GM19035 (cell line): ENCODE measurements around the gene SEPTIN10.
"Not testable (repeated sequence)": the region's sequence is repeated elsewhere in the genome, so short reads cannot be mapped to it uniquely, and the experiment has no call there.

ENCODE experiments used
- ATAC-seq: cut with Tn5 transposase; IDR thresholded peaks from one replicate; pipeline ENCODE4 v1.9.1; 2021; ENCODE audit not compliant: unreplicated experiment

SEPTIN10 gene

DNA sequence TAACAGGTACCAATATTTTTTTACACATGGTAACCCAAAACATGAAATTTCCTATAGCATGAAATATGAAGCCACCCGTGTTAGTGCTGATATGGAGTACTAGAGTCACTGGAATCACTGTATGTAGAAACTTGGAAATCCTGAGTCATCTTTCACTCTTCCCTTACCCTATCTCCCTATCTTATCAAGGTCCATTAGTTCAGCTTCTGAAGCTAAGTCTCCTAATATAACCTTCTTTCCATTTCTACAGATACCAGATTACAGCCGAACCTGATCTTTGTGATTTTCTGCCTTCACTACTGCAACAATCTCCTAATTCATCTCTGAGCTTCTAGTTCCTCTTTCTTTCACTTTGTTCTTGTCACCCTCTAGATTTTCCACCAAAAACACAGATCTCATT, 59.0 kb downstream of the SEPTIN10 start:
- ATAC-seq = no peak

DNA sequence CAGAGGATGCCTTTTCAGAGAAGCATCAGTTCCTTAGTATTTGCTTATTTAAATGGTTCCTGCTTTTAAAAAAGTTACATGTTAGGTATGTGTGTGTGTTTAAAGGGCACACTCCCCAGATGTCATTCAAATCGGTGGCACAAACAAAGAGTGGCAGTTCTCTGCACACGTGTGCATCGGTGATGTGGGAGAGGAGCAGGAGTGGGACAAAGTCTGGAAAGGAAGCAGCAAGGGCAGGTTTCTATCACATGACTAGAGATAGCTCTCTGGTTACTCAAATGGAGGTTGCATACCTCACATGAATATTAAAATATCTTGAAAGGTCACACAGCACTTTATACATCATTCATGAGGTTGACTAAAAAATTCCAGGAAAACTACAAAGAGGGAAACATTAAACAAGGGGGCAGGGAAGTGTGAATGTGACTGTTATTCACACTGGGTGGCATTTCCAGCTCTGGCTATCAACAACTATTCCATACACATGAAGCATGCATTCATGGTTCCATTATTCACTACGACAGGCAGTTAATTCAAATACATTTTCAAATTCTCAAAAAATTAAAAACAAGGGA, 64.7 kb downstream of the SEPTIN10 start:
- no peak for ATAC-seq

DNA sequence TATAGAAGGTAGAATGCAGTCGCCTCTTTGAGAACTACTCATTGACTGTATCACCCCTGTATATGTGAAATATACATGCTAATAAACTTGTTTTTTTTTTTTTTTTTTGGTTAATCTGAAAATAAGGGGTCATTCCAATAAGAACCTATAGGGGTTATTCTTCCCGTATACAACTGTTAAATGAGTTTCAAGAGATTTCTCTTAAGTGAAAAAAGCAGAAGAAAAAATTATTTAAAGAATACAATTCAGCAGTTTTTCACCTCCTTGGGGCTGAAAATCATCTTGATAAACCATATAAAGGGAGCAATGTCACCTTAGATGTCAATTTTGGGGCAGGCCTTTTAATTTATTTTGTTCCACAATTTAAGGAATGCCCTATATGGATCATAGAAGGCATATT, 66.5 kb downstream of the SEPTIN10 start:
- no peak for ATAC-seq

DNA sequence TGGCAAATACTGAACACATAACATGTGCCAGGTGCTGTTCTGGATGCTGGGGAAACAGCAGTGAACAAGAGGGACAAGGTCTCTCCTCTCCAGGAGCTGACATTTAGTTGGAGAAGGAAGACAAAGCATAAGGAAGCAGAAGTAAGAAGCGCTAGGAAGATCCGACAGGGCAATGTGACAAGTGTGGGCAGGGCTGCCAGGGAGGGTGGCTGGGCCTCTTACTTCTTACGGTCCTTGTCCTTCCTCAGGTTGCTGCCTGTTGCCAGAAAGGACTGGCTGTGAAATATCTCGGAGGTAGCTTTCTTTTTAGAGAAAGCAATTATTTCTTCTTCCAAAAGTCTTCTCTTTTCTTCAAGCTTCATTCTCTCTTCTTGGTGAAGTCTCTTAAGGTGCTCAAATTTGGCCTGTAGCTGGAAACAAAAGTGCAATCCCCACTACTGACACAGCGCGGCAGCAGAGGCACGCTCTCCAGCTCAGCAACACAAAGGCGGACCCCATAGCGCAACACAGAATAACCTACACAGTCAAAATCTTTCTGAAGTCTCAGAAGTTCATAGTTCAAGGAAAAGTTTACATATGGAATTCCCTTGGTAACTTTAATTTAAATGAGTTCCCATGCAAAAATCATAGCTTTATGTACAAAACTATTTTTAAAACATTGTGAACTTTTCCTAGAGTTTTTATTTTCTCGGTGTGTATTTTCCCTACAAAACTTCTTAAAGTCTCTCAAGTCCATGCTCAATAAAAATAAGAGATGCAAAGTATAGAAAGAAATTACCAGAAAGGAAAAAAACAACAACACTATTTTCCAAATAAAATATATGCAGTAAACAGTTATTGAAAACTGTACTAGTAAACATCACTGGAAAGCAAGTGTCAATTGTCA, 67.7 kb downstream of the SEPTIN10 start:
- peak; percentile 78 for ATAC-seq

DNA sequence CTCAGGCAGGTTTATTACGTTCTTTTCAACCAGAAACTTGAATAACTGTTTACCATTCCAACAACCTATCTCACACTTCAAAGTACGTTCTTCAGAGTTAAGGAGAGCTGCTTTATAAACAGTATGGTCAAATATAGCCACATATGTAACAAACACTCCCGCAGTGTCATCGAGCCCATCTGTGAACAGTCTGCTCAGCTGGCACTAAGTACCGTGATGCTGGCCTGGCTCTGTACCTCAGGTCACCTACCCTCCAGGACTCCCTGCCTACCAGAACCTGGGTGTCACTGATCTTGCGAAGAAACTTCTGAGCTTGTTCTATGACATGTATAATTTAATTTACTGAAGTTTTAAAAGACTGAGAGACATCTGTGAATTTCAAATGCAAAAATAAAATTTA, 71.4 kb downstream of the SEPTIN10 start:
- no peak for ATAC-seq

- ATAC-seq = no peak
These were observed 75.2 kb downstream of the SEPTIN10 start for GRCh38 chr2:109538546-109538945.

- ATAC-seq = no peak
These were observed 76.1 kb downstream of the SEPTIN10 start for GRCh38 chr2:109537565-109538222.

- ATAC-seq = not testable (repeated sequence)
These were observed 77.2 kb downstream of the SEPTIN10 start for GRCh38 chr2:109536556-109536955.

- ATAC-seq = no peak
These were observed 78.4 kb downstream of the SEPTIN10 start for GRCh38 chr2:109535217-109535946.

DNA sequence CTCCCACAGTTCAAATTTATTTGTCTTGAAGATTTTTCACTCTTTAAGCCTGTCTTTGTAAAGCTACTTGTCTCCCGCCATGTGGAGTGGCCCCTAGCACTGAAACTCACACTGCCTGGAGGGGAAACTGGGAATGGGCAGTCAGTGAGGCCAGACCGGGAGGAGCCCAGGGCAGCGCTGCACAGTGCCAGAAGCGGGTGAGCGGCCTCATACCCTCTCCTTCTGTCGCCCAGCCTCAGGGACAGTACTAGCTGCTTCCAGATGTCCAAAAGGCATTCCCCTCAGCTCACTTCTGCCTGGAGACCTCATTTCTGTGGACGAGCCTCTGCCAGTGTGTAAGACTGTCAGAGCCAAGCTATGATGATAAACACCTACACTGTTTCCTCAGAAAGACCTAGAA, 79.9 kb downstream of the SEPTIN10 start:
- ATAC-seq = no peak

DNA sequence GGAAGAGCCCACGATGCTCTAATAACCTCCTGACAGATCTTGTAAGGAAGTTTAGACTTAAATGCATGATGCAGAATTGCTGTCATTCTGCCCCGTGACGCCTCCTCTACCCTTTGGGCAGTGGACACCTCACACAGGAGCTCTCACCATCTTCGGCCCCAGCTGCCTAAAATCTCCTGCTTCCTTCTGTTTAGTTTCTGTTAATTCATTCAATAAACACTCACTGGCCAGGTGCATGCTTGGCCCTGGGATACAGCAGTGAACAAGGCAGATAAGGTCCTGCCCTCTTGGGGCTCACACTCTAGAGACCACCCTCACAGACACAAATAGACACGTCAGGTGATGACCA, 81.1 kb downstream of the SEPTIN10 start:
- ATAC-seq = no peak

- no peak for ATAC-seq
These were observed 81.7 kb downstream of the SEPTIN10 start for GRCh38 chr2:109531896-109532727.

DNA sequence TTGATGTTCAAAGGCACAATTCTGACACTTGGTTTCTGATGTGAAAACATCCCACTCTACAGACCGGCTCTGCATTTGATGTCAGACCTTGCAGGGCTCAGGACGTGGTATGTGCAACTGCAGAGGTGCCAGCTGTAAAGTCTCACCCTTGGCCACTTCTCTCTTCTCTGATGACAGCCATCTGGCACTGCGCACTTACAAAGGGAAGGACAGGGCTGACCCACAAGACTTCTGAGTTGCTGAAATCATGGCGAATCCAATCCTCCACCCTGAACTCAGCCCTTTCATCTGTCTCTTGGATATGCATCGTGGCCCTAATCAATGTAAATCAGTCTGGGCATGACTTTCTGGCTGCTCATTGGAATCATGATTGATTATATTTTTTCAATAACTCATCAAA, 82.5 kb downstream of the SEPTIN10 start:
- no peak for ATAC-seq

- ATAC-seq = no peak
These were observed 83.1 kb downstream of the SEPTIN10 start for GRCh38 chr2:109530712-109531111.

- ATAC-seq = no peak
These were observed 84.0 kb downstream of the SEPTIN10 start for GRCh38 chr2:109529532-109530449.

DNA sequence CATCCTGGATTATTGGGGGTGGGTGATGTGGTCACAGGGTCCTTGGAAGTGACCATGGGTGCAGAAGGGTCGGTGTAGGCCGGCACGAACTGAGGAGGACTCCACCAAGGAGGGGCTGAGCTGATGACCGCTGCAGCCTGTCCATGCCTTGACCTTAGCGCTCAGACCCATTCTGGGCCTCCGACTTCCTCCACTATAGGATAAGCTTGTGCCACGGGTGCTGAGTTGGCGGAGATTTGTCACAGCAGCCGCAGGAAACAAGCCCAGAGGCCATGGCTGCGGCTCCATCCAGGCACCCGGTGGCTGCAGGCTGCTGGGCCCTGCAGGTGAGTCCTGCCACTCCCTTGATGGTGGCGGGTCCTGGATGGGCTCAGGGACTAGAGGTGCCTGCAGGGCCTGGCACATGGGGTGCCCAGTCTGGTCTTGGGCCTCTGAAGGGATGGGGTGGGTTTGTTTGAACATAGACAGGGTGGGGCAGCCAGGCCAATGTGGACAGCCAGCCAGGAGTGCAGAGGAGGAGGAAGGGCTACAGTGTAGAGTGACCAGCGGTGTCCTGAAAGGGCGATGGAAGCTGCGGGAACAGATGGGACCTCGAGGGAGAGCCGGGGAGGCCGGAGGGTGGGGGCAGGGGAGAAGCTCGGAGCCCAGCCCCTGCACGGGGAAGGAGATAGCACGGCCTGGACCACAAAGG, 84.8 kb downstream of the SEPTIN10 start:
- ATAC-seq = no peak

DNA sequence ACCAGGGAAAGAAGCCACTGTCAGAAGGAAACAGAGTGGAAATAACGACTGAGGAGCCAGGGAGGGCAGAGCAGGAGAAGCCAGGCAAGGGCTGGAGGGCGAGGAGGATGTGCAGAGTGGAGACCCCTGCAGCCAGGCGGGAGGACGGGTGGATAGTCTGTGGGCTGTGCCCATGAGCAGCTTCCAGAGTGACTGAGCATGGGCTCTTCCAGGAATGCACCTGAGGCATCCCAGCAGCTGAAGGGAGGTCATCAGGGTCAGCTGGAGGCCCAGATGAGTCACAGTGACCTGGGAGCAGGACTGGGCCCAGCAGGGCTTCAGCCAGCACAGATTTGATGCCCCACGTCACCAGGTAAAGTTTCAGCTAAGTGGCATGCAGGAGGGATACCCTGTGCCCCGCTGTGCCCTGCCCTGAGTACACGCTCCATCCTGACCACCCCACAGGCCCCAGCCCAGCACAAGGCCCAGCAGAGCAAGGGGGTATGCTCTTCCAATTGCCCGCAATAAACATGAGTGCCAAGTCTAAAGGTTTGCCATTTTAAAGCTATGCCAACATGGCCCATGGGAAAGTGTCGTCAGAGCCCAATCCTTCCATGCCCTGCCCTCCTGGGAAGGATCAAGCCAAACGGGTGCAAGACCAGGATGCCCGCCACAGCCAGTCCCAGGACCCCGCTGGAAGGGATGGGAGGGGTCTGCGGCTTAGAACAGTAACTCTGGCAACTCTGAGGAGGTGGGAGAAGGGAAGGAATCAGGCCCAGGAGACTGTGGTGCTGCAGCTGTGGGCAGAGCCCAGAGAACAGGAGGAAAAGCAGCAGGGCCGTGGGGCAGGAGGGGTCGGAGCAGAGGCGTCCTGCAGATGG, 85.7 kb downstream of the SEPTIN10 start:
- no peak for ATAC-seq

DNA sequence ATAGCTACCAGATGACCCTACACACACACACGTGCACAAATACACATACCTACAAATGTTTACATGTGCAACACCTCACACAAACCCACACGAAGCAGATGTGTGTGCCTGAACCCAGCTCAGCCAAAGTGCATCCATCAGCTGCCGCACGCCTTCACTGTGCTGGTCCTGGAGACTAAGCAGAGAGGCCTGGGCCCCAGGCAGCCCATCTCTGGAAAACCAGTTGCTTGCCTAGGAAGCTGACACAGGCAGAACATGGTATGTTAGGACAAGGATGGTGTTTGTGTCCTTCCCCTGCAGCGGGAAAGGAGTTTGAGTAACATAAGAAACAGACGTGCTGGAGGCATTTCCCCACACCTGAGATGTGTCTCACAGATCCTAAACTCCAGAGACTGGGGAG, 86.7 kb downstream of the SEPTIN10 start:
- ATAC-seq = no peak
